GM18520 (cell line): ENCODE results near the gene SULF2.

Experiments
- ATAC-seq: cut with Tn5 transposase; IDR thresholded peaks from one replicate; pipeline ENCODE4 v1.9.1; 2021; ENCODE audit not compliant: unreplicated experiment

The SULF2 gene

DNA sequence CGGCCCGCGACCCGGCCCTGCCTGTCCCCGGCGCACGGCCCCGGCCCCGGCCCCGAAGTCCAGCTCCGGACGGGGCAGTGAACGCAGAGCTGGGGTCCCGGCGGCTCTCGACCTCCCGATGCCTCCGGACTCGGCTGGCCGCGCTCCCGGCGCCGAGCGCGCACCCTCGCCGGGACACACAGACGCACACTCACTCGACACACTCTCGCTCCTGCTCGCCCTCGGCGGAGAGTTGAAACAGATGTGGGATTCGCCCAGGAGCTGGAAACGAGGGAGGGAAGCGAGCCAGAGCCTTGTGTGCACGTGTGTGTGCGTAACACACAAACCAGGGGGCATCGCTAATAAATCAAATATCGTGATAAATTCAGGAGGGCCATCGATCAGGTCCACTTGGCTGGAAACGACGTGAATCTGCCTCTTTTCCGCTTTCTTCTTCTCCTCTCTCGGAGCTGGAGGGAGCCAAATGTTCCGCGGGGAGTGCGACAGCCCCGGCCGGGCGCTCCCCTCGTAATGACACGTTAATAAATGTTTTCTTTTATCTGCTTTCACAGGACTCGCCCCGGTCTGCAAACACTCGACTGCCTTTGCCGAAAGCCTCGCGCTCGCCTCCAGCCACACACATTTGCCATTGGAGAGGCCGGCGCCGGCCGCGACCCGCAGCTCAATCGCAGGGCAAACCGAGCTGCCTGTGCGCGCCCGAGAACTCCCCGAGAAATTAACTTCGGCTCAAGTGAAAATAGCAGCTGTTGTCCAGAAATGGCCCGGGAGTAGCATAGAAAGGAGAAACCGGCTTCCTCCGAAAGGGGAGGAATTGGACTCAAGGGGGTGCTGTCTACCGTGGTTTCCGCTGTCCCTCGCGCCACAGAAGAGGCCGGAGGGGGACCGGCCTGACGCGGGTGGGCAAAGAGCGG is 828 bp upstream of the SULF2 start:
- no peak for ATAC-seq

DNA sequence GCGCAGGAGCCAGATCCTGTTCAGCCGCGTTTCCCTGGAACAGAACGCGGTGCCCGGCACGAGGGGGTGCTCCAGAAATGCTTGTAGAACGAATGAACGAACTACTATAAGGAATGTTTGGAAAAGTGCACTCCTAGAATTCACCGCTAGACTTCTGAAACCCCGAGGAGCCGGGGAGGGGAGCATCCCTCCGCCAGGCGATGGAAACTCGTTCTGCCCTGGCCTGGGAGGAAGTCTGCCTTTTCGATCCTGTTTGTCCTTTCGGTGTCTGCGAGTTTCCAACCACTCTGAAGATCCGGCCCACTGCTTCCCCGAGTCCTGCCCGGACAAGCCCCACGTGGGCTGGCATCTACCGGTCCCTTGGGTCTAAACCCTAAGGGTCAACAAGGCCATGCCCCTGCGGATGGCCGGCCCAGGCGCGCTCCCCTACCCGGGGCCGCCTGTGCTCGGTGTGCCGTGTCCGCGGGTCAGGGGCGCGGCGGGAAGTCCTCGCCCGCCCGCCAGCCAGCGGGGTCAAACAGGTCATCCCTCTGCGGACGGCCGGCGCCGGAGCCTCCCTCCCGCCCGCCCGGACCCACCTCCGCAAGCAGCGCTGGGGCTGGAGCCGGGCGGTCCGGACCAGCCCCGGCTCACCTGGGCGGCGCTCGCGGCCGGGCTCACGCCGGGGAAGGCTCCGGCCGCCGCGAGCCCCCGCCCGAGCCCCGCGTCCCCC is 526 bp downstream of the SULF2 start:
- ATAC-seq, result no peak

DNA sequence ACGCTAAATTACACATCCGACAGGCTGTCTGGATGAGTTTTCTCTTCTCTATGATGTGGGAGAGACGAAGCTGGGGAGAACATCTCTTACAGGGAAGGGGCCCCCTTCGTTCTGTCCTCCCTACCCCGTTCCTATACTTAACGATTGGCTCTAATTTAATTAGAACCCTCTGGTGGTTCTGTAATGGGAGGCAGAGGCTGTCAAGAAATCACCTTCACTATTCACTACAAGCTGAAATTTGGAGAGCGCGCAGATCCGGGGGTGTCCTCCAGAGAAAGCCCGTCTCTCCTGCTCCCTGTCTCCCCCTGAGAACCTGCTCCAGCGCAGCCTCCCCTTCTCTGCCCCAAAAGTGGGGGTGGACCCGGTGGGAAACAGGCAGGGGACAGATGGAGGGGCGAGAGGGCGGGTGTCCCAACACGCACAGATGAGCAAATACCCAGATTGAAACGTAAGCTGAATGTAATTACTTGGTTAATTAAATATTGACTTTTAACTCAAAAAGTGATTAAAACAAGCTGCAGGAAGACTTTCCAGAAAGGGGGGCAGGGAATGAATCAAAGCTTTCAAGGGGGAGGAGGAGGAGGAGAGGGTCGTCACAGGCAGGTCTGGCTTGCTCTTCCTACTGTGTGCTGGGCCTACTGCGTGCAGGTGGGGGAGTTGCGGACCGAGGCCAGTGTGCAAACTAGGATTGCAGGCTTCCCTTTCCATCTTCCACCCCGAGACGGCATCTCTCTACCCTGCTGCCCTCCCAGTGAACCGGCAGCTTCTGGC is 1.3 kb downstream of the SULF2 start:
- no peak for ATAC-seq

DNA sequence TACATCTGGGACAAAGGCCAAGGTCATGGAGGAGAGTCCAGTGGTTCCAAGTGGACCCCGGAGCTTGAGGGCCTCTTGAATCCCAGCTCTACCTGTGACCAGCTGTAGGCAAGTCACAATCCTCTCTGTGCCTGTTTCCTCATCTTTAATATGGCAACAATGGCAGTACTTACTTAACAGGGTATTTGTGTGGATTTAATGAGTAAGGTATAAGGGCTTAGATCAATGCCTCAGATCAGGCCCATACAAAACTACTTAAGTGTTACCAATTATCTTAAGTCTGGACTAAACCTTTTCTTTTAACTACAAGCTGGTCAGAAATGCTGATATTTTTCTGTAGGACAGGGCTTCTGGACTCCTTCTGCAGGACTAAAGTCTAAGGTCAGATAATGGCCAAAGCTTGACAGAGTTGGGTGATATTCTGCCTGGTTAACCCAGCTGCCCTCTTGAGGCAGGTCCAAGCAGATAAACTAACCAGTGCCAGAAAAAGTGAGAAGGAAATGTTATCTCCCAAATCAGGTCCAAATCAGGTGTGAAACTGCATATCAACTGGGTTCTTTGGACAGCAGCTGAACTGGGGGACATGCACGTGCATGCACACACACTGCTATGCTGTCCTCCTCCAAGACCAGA is 2.2 kb downstream of the SULF2 start:
- ATAC-seq, result no peak

DNA sequence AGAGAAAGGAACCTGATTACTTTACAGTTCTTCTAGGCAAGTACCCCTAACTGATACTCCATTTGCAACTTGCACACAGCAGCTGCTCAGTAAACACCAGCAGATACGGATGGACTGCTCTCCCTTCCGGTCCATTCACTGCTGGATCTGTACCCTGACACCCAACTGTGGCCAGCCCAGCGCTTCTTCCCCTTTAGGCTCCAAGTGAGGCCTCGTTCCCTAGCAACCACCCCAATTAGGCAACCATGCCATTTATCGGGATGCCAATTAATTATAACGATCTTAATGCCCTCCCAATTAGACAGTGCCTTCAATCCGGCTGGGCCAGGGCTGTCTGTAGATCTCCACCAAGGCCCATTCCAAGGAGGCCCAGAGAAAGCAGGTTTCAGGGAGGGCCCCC is 3.2 kb downstream of the SULF2 start:
- ATAC-seq, result no peak

DNA sequence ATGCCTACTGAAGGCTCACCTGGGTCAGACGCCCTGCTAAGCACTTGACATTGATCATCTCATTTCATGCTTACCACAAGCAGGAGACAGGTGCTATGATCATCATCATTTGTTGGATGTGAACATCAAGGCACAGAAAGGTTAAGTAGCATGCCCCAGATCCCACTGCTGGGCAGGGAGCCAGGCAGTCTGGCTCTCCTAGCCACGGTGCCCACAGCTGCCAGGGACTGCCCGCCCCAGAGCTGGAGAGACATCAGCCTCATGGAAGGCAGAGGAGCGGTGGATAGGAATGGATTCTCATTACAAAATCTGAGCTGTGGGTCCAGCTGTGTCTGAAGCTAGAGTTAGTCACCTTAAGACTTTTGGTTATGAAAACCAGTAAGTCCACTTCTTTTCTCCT is 3.6 kb downstream of the SULF2 start:
- ATAC-seq, result no peak

DNA sequence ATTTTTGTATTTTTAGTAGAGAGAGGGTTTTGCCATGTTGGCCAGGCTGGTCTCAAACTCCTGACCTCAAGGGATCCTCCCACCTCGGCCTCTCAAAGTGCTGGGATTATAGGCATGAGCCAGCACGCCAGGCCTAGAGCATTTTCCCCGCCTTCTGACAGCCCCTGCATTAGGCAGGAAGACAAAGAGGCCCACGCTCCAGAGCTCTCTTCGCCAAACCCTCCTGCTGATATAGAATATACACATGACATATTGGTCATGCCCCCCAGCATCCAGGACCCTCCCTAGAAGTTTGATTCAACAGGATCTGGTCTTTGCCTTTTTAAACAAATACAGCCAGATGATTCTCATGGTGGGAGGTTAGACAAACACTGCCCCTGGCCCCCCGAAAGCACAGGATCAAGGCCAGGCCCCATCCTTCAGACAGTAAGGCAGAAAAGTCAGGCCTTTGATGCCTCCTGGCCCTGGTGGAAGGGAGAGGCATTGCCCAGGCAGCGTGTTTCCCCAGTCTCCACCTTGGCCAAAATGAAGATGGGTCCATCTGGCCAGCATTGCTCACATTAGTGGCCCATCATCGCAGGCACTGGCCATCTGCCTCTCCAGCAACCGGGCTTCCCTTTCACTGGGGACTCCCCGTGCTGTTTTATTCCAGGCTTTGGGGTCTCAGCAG is 4.4 kb downstream of the SULF2 start:
- ATAC-seq, result no peak

DNA sequence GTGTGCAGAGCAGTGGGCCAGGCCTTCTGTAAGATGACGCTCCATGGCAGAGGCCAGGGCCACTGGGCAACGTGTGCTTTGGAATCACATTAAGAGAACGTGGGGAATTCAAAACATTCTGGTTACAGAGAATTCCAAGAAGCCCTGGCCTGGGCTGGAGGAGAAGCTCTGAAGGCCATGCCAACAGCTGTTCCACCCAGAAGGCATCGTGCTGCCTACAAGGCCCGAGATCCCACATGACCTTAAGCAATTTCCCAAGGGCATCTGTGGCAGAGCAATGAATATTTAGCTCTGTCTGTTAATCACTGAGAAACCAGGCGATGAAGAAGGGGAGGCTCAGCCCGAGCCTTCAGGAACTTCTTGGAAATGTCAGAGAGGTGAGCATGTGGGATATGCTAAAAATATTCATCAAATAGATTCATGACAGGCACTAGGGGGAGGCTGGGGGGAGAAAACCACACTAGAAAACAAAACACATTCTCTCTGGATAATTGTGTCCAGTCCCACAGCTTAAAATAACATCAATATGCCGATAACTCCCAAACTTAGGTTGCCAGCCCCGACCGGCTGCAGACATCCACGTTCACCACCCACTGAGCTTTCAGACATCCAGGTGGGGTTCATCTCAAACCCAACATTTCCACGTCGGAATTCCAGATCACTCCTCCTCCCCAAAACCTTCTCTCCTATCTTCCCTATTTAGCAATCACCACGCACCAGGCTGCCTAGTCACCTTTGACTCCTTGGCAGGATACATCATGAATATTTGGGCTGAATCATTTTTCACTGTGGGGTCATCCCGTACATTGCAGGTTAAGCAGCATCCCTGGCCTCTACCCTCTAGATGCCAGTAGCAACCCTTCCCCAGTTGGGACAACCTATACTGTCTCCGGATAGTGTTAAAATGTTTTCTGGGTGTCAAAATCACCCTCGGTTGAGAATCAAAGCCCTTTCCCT is 6.6 kb downstream of the SULF2 start:
- ATAC-seq, result no peak

DNA sequence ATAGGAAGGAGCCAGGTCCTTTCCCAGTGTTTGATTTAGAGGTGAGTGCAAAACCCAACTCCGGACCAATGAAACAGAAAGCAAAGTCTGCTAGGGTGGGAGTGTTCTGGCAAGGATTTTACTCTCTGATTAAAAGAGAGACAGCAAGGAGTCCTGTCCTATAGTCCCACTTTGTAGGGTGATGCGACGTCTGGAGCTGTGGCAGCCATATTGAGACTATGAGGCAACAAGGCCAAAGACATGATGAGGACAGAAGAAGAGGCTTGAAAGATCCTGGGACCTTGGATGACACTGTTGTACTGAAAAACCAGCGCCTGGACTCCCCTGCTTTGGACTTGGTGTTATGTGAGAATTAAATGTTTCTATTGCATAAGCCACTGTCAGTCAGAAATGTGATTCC is 8.1 kb downstream of the SULF2 start:
- ATAC-seq, result no peak

DNA sequence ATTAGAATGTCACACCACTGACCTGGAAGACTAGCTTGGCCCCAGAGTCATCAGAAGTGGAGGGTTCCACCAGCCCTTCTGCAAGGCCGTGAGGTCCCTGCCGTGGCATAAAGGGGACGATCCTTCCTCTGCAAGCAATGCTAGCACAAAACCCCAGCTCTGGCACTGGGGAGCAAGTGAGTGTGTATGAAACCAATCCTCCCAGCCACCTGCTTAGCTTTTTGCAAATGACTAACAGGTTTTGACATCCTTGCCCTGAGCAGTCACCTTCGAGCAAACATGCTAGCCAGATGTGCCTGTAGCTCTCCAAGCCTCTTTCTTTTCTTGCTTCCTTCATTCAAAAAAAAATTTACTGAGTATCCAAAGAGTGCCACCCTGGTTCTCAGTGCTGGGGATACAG is 8.6 kb downstream of the SULF2 start:
- no peak for ATAC-seq

DNA sequence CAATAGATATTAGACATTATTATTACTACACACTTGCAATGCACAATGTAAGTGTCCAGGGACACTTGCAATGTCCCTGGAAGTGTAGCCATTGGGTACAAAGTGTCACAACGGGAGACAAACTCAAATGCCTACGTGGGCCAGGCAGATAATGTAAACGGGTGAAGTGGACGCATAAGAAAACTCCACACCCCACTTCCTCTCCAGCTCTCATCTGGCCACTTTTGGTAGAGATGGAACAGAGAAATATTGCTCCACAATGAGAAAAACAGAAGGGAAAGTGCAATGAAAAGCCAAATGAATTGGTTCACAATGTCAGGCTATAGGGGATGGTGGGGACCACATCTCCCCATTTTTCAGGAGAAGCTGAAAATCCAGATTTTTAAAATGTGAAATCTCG is 9.4 kb downstream of the SULF2 start:
- no peak for ATAC-seq

DNA sequence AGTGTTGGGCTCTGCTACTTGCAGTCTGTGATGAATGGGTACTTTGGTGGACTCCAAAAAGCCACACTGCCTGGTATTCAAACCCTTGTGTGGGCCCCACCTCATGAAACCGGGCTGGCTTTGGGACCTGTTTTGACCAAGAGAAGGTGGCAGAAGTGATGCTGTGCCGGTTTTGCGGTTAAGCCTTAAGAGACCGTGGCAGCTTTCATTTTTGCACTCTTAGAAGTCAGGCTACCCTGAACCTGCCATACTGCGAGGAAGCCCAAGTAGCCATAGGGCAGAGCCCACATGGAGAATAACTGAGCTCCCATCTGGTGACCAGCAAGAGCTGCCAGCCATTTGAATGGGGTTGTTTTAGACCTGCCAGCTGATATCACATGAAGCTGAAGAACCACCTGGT is 10.2 kb downstream of the SULF2 start:
- no peak for ATAC-seq

DNA sequence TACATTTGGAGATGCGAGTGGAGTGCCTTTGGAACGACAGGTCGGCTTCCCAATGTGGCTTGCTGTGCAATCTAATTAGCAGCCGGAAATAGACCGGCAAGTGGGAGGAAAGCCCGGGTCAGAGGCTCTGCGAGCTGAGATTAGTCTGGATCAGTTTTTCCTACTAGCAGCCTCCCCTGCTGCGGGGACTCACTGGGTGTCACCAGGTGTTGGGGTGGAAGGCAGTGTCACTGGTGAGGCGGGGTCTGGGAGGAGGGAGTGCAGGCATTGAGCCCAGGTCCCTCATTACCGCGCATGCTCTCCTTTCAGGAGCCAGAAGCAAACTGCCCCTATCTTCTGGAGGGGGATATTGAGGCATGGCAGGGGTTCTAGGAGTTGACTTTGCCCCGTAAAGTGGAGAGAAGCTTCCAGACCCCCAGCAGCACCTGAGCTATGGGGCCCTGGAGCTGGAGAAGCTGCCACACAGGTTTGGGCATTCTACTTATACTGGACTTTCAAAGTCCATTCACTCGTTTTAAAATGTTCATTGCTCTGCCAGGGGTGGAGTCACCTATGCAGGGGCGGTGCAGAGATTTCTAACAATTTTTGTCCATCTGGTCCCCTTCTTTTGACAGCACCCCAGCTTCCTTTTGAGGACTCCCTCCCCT is 11.0 kb downstream of the SULF2 start:
- ATAC-seq, result no peak

DNA sequence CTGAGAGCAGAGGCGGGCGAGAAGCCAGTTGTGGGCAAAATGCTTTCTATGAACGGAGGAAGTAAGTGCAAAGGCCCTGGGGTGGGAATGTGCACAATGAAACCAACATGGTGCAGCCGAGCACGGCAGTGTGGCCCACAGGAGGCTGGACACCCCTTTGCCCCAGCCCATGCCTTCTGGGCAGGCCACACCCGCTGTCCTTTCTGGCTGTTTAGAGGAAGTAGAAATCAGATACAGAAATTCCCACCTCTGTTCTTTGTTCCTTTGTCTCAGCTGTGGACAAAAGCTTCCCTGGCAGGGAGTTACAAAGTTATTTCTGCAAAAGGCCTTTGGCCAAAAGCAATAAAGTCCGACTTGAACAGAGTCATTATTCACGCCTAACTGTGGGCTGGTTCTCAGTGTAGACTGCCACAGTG is 11.9 kb downstream of the SULF2 start:
- no peak for ATAC-seq

DNA sequence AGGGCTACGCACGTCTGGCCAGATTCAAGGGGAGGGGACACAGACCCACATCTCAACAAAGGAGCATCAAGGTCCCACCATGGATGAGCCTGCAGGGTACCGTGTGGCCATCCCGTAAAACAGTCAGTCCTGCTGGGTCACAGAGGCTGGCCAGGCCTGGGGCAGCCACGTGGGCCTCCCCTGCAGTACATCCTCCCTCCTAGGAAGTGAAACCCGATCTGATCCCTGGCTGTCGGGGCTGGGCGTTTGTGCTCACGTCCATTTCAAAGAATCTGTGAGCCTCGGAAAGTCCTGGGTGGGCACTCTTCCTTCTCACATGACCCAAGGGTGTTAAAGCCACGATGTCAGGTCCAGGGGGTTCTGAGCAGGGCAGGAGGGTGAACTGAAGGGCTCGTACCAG is 14.3 kb downstream of the SULF2 start:
- no peak for ATAC-seq

DNA sequence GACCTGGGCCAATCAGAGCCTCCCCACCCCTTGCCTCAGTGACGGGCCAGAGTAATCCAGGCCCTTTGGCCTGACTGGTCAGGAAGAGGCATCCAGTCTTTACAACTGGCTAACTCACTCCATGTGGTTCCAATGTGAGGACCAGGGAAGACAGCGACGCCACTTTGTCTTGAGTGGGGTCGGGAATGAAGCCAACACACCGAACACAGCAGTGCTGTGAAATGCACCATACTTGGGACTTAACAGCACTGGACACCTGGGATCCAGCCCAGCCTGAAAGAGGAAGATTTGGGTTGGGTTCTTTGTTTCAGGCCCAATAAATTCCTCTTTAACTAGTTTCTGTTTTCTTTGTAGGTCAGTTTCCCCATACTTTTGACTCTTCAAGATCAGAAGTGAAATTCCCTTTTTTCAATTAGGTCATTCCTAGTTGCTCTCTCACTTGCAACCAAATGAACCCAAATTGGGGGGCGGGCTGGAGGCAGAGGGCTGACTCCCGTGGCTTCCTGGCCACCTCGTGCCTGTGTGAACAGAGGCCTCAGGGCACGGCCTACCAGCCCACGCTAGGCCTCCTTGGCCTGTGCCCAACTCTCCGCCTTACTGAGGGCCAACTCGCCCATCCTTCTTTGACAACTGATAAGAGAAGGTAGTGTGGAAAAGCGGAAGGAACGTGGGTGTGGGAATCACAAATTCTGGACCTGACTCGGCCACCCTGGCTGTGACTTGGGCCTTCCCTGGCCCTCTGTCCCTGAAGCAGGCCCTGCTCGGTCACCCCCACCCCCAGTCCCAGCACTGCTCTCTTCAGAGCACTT is 17.1 kb downstream of the SULF2 start:
- ATAC-seq, result no peak

DNA sequence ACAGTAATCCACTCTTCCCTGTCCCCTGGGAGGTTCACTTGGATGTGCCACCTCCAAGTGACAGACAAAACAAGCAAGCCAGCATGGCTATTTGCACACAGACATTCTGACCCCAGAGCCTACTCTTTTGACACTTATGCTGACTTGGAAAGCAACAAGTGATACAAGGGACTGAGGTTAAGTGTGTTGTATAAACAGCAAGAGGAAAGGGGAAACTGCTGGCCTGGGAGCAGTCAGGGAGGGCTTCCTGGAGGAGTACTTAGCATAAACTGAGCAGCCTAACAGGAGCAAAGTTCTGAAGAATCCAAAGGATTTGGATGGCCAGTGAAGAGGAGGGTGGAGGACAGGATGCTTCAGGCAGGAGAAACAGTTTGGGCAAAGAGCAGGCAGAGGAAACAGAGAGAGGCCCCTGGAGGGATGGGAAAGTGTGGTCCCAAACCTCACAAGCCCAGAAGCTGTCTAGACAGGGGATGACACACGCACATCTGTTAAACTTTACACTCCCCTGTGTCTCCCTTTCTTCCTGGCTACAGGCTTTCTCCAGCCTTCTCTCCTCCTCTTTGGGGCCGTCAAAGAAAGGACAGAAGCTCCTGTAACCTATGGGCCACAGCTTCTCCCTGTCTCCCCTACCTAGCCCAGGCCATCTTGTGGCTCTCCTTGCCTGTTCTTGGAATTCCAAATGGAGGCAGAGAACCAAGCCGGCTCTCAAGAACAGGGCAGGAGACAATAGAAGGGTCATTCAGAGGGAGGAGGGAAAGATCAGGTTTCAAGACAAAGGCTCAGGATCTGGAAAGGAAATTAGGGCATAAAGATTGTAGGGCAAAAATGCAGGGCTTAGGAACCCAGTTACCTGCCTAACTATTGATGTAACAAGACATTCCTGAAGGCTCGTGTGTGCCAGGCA is 19.3 kb downstream of the SULF2 start:
- ATAC-seq, result no peak
